ENCODE data around the gene CEACAM6.
A peak's percentile ranks its signal among the peaks of the same experiment; 100 is the strongest.
"Not testable (repeated sequence)": the region's sequence is repeated elsewhere in the genome, so short reads cannot be mapped to it uniquely, and the experiment has no call there.

The CEACAM6 gene

DNA sequence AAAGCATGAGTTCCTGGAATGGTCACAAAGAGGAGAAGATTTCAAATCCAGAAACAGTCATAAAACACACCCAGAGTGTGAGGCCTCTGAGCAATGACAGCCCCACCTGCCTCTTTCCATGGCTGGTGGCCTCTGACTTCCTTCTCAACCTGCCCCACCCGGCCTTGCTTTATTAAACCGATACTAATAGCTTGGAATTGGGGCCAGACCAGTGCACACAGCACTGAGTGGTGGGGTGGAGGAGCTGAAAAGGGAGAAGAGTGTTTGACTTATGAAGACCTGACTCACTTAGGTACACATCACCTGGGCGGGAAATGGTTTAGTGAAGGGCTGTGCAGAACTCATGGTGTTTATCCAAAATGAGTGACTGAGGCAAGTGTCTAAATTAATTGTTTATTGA is 20.7 kb upstream of the CEACAM6 start:
- no peak for DNase-seq (ENCODE audit: low spot score in 2 of 2)
- Histone ChIP-seq H3K36me3 (replicated peaks) (no peaks in the 10 kb centered on the region), H3K9me3 (no peaks in the 10 kb centered on the region), H3K4me3 (no peak overlapping the region), H3K27me3 (ENCODE audit: low read depth) (peaks cover 11% of the 10 kb centered on the region), H3K4me1 (no peaks in the 10 kb centered on the region)
- in situ Hi-C loops (cut with MboI; ENCODE audit: low sequenced_read_pairs), result no loop called here

DNA sequence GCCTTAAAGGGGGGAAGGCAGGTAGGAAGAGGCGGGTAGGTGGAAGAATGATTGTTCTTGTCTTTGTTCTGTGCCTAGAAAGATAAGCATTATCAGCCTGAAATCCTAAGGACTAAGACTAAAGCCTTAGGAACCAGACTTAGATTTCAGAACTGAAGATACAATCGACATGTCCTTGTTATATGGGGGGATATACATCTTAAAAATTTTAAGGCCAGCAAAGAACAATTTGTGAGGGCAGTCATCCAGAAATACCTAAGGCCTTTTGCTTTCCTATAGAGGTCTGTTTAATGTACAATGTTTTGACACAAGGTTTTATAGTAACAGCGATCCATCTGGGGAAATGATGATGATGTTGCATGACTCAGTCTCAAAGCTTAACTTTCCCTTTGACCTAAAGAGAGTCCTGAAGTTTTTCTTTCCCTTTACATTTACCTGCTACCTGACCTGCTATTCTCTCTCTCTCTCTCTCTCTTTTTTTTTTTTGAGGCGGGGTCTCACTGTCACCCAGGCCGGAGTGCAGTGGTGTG is 20.2 kb upstream of the CEACAM6 start:
- in situ Hi-C loops (cut with MboI; ENCODE audit: low sequenced_read_pairs), result no loop called here
- DNase-seq (ENCODE audit: low spot score in 2 of 2), result no peak
- no peaks in the 10 kb centered on the region for H3K36me3 ChIP-seq (replicated peaks)
- H3K4me1 ChIP-seq, result no peaks in the 10 kb centered on the region
- peaks cover 11% of the 10 kb centered on the region for H3K27me3 ChIP-seq (ENCODE audit: low read depth)
- H3K9me3 ChIP-seq, result no peaks in the 10 kb centered on the region
- no peak overlapping the region for H3K4me3 ChIP-seq

DNA sequence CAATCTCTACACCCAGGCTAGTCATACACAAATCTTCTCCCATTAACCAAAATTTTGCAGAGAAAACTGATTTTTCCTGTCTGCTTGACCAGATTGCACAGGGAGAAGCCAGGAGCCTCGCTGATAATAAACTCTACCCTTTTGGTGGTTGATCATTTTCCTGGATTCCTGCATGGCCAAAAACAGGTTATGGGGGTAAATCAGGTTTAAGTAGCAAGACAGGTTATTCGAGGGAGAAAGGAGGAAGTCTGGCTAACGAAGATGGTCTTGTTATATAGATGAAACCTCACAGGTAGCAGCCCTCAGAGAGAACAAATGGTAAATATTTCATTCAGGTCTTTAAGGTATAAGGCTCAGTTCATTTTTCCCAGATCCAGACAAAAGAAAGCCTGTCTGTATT is 16.0 kb upstream of the CEACAM6 start:
- no peak for DNase-seq (ENCODE audit: low spot score in 2 of 2)
- in situ Hi-C loops (cut with MboI; ENCODE audit: low sequenced_read_pairs), result no loop called here
- H3K4me3 ChIP-seq, result no peak overlapping the region
- no peaks in the 10 kb centered on the region for H3K9me3 ChIP-seq
- H3K4me1 ChIP-seq, result no peaks in the 10 kb centered on the region
- no peaks in the 10 kb centered on the region for H3K36me3 ChIP-seq (replicated peaks)
- H3K27me3 ChIP-seq (ENCODE audit: low read depth), result peaks cover 6% of the 10 kb centered on the region

DNA sequence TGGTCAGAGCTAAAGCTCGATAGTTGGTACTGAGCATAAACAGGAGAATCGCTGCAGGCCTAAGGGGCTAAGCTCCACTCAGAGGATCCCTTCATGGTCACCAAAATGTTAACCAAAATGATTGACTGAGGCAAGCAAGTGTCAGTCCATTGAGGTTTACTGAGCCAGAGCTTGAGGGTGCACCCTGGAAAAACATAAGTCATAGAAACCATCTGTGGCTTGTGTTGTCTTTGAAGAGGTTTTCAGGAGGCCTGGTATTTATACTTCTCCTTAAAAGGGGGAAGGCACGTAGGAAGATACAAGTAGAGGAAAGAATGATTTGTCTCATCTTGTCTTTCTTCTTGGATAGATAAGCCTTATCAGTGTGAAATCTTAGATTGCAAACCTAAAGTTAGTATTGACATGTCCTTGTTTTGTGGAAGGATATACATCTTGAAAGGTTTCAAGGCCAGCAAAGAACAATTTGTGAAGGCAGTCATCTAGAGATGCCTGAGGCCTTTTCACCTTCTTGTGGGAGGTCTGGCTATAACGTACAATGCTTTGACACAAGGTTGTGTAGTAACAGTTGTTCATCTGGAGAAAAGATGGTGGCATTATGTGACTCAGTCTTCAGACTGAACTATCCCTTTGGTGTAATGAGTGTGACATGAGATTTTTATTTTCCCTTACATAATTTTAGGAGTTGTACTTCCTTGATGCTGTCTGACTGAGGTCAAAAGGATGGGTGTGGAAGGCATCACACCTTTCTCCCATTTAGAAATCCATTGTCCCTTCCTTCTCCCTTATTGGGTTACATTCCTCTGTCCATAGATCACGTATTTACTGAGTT is 14.7 kb upstream of the CEACAM6 start:
- no peak overlapping the region for H3K4me3 ChIP-seq
- no peak for DNase-seq (ENCODE audit: low spot score in 2 of 2)
- no peaks in the 10 kb centered on the region for H3K9me3 ChIP-seq
- in situ Hi-C loops (cut with MboI; ENCODE audit: low sequenced_read_pairs), result no loop called here
- peaks cover 3% of the 10 kb centered on the region; the same call in 1 of the 2 replicates for H3K27me3 ChIP-seq (ENCODE audit: low read depth)
- no peaks in the 10 kb centered on the region for H3K36me3 ChIP-seq (replicated peaks)
- no peaks in the 10 kb centered on the region for H3K4me1 ChIP-seq

DNA sequence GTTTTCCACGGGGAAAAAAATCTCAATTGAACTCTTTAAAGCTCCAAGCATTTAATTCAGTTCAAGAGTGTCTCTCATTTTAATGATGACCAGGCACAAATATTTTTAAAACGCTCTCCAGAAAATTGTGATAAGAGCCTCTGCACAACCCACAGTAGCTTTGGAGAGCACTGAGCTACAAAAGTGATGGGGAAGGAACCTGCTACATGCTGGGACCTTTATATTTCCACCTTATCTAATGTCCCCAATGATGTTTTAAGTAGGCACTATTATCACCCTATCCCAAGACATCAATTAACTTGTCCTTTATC is 14.1 kb upstream of the CEACAM6 start:
- in situ Hi-C loops (cut with MboI; ENCODE audit: low sequenced_read_pairs), result no loop called here
- Histone ChIP-seq H3K4me1 (no peaks in the 10 kb centered on the region), H3K9me3 (no peaks in the 10 kb centered on the region), H3K27me3 (ENCODE audit: low read depth) (peaks cover 2% of the 10 kb centered on the region; the same call in 1 of the 2 replicates), H3K36me3 (replicated peaks) (no peaks in the 10 kb centered on the region), H3K4me3 (no peak overlapping the region)
- DNase-seq (ENCODE audit: low spot score in 2 of 2), result no peak

DNA sequence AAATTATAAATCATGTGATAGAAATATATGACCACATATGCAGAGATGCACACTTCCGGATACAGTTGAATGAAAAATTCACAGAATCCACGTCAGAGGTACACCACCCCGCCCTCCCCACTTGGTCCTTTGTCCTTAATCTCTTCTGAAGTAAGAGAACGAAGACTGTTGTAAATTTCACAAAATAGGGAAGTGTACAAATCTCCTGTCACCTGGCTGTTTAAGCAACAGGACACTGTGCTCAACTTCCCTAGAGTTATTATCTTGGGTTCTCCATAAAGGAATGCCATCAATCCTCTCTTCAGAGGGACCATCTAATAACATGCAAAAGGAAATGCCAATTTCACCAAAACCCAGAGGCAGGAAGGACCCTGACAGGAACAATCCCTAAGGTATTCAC is 10.5 kb upstream of the CEACAM6 start:
- Histone ChIP-seq H3K27me3 (ENCODE audit: low read depth) (peaks cover 17% of the 10 kb centered on the region; the same call in 1 of the 2 replicates), H3K4me3 (no peak overlapping the region), H3K4me1 (no peaks in the 10 kb centered on the region), H3K36me3 (replicated peaks) (no peaks in the 10 kb centered on the region), H3K9me3 (no peaks in the 10 kb centered on the region)
- DNase-seq (ENCODE audit: low spot score in 2 of 2), result no peak
- in situ Hi-C loops (cut with MboI; ENCODE audit: low sequenced_read_pairs), result loop anchor here (5.0 kb wide), 1 partner anchor 53 kb away; no protein-coding TSS in a partner anchor

DNA sequence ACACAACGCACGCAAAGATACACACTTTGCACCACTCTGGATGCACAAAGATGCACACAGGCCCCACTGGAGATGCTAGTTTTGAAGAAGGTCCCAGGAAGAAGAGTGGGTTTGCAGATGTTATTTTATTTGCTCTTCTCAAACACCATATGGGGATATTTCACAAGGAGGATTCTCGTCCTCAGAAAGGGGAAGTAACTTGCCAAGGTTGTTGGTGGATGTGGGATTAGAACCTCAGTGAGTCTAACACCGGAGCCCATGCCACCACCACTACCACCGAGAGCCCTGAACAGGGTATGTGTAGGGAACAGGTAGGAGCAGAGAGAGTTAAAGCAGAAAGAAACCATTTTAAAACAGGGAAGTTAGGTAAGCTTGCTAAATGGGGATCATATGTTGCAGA is 9.6 kb upstream of the CEACAM6 start:
- DNase-seq (ENCODE audit: low spot score in 2 of 2), result no peak
- Histone ChIP-seq H3K36me3 (replicated peaks) (no peaks in the 10 kb centered on the region), H3K4me1 (no peaks in the 10 kb centered on the region), H3K4me3 (no peak overlapping the region), H3K9me3 (no peaks in the 10 kb centered on the region), H3K27me3 (ENCODE audit: low read depth) (peaks cover 17% of the 10 kb centered on the region; the same call in 1 of the 2 replicates)
- in situ Hi-C loops (cut with MboI; ENCODE audit: low sequenced_read_pairs), result loop anchor here (5.0 kb wide), 1 partner anchor 53 kb away; no protein-coding TSS in a partner anchor

DNA sequence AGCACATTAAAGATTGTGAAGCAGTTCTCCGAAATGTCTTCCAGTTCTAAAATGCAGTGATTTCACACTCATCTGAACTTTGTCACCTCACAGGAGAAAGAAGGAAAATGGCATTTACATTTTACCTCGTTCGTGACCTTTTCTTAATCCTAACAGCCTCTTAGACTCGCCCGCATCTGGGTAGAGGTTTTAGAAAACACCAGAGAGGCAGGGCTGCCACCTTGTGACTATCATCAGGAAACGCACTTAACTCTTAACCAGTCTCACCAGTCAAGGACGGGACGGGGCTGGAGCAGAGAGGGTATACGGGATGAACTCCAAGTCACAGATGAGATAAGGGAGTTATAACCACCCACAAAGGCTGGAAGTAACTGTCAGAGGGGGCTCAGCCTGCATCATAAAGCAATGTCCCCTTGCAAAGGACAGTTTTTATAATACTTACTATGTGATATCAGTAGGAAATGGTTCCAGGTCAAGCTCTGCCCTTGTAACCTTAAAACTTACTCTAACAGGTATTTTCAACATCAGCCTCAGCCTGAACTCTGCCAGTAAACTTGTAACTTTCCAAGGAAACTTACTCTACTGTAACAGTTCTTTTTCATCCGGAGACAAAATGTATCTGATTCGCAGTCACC is 8.6 kb upstream of the CEACAM6 start:
- Histone ChIP-seq H3K27me3 (ENCODE audit: low read depth) (peaks cover 17% of the 10 kb centered on the region; the same call in 1 of the 2 replicates), H3K9me3 (no peaks in the 10 kb centered on the region), H3K4me1 (no peaks in the 10 kb centered on the region), H3K36me3 (replicated peaks) (no peaks in the 10 kb centered on the region), H3K4me3 (no peak overlapping the region)
- DNase-seq (ENCODE audit: low spot score in 2 of 2), result peak; percentile 23 to 55
- in situ Hi-C loops (cut with MboI; ENCODE audit: low sequenced_read_pairs), result loop anchor here (5.0 kb wide), 1 partner anchor 54 kb away; no protein-coding TSS in a partner anchor

DNA sequence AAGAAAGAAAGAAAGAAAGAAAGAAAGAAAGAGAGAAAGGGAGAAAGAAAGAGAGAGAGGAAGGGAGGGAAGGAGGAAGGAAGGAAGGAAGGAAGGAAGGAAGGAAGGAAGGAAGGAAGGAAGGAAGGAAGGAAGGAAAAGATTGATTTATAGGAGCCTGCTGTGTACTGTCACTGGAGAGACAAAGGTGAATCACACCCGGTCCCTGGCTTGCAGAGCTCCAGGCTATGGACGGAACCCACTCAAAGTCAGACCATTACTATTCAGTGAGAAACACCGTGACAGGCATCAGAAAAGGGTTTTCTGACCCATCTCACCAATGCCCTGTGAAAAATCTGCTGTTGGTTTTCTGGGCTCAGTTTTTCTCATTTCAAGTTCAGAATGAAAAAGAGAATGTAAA is 7.3 kb upstream of the CEACAM6 start:
- in situ Hi-C loops (cut with MboI; ENCODE audit: low sequenced_read_pairs), result loop anchor here (5.0 kb wide), 1 partner anchor 56 kb away; no protein-coding TSS in a partner anchor
- no peaks in the 10 kb centered on the region for H3K36me3 ChIP-seq (replicated peaks)
- no peaks in the 10 kb centered on the region for H3K4me1 ChIP-seq
- DNase-seq (ENCODE audit: low spot score in 2 of 2), result no peak
- H3K27me3 ChIP-seq (ENCODE audit: low read depth), result peaks cover 17% of the 10 kb centered on the region; the same call in 1 of the 2 replicates
- no peak overlapping the region for H3K4me3 ChIP-seq
- no peaks in the 10 kb centered on the region for H3K9me3 ChIP-seq

DNA sequence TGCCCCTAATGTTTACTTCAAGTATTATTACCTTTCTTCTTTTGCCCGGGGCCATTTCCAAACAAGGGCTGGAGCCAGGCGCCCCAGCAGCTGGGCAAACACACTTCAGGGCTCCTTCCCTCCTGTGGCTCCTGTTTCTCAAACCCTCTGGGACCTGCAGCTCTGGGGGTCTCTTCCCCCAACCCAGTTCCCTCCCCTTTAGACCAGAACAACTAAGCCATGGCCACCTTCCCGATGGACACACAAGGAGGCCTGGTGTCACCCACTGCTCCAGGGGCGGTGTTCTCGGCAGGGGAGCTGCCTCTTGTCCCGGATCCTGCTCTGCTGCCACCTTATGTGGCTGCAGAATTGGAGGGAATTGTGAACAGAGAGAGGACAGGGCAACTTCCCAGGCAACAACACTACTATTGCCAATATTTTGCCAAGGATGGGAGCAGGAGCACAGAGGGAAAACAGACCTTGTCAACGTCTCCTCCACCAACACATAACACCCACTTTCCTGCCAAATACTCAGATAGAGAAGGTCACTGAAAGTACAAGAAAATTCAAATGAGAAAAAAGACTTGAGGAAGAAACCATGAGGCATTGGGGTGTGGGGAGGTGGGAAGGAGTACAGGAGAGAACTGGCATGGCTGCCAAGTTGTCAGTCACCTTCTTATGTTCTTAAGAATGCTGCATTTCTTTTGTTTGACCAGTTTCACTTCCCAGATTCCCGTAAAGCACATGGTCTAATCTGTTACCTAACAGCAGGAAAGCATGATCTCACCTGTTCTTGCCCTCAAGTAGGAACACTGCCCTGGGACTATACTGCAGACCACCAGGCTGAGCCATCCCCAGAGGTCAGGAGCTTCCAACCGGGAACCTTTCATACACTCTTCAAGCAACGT is 4.8 kb upstream of the CEACAM6 start:
- in situ Hi-C loops (cut with MboI; ENCODE audit: low sequenced_read_pairs), result not testable (repeated sequence)

DNA sequence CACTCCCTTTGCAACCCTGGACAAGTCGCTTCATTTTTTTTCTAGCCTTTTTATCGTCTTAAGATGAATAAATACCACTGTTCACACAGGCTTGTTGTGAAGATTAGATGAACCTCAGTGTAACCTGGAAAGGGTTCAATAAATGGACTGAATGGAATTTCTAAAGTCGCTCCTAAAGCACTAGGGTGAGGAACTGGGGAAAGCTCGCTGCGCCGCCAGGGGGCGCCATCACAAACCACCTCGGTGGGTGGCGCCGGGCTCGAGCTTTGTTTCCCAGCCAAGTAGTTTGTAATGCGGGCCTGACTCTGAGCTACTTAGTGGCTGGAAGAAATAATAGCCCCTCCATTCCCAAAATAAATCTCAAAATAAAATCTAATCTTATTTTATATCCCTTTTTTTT is 2.2 kb upstream of the CEACAM6 start:
- Histone ChIP-seq H3K9me3 (no peaks in the 10 kb centered on the region), H3K4me3 (no peak overlapping the region), H3K27me3 (ENCODE audit: low read depth) (peaks cover 4% of the 10 kb centered on the region; the same call in 1 of the 2 replicates), H3K4me1 (no peaks in the 10 kb centered on the region), H3K36me3 (replicated peaks) (no peaks in the 10 kb centered on the region)
- in situ Hi-C loops (cut with MboI; ENCODE audit: low sequenced_read_pairs), result no loop called here
- peak in 1 of 2 experiments; percentile 79 for DNase-seq (ENCODE audit: low spot score in 2 of 2)

More for the DNA sequence above, 4.8 kb upstream of the CEACAM6 start:
- not testable (repeated sequence) for H3K36me3 ChIP-seq (replicated peaks); DNase-seq (ENCODE audit: low spot score in 2 of 2); H3K9me3 ChIP-seq; H3K4me3 ChIP-seq; H3K4me1 ChIP-seq
- H3K27me3 ChIP-seq (ENCODE audit: low read depth), result peaks cover 17% of the 10 kb centered on the region; the same call in 1 of the 2 replicates

DNA sequence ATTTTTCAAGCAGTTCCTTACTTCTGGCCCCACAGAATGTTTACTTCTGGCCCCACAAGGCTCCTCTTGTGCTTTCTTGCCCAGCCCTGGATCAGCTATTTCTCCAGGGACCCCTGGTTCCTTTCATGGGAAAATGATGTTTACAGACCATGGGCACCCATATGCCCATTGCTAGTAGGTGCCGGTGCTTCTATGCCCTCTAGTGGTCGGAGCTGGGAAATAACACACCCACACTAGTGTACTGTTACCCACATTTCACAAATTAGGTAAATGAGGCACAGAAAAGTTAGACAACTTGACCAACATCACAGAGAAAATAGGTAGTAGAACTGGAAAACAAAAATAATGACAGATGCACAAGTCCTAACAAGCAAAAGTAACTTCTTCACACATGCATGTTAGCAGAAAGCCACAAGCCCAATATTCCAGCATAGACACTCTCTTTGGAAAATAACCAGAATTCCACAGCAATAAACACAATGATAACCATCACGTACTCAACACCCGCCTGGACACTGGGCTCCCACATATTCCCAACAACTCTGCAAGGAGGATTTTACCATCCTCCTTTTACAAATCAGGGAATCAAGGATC is 1.3 kb upstream of the CEACAM6 start:
- in situ Hi-C loops (cut with MboI; ENCODE audit: low sequenced_read_pairs), result no loop called here
- Histone ChIP-seq H3K4me3 (no peak overlapping the region), H3K9me3 (no peaks in the 10 kb centered on the region), H3K36me3 (replicated peaks) (no peaks in the 10 kb centered on the region), H3K4me1 (no peaks in the 10 kb centered on the region), H3K27me3 (ENCODE audit: low read depth) (no peaks in the 10 kb centered on the region; the same call in 1 of the 2 replicates)
- peak; percentile 18 to 77 for DNase-seq (ENCODE audit: low spot score in 2 of 2)

DNA sequence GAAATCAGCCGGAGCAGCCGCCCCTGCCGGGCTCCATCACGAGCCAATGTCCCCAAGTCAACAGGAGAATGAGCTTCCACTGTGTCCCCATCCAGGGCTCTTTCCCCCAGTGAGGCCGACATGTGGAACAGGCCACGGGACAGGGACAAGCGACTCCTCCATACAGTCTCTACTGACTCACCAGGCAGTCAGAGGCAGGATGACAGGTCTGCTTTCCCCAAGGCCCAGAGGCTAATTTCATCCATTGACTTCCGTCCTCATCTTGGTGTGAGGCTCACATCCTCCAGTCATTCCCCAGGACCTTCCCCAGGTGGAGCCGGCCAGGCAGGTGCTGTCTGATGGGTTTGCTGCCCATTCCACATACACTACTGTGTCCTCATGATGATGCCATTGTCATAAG is 3.5 kb downstream of the CEACAM6 start:
- DNase-seq (ENCODE audit: low spot score in 2 of 2), result no peak
- Histone ChIP-seq H3K4me1 (no peaks in the 10 kb centered on the region), H3K27me3 (ENCODE audit: low read depth) (peaks cover 12% of the 10 kb centered on the region; the same call in 1 of the 2 replicates), H3K36me3 (replicated peaks) (no peaks in the 10 kb centered on the region), H3K9me3 (no peaks in the 10 kb centered on the region), H3K4me3 (no peak overlapping the region)
- in situ Hi-C loops (cut with MboI; ENCODE audit: low sequenced_read_pairs), result no loop called here
